ENCODE results near the gene SDK2. TPM values are rescaled to one million over a fixed set of nuclear protein-coding genes. Genes with fewer than 3 reads are reported as not detected.
A peak's percentile ranks its signal among the peaks of the same experiment; 100 is the strongest.

Gene SDK2
- total and polyA plus RNA-seq, 9 of the 15 experiments (the other 6 are each of a cell fraction or from before 2014, with no cell fraction given): 0.04 TPM; not detected in 8

DNA sequence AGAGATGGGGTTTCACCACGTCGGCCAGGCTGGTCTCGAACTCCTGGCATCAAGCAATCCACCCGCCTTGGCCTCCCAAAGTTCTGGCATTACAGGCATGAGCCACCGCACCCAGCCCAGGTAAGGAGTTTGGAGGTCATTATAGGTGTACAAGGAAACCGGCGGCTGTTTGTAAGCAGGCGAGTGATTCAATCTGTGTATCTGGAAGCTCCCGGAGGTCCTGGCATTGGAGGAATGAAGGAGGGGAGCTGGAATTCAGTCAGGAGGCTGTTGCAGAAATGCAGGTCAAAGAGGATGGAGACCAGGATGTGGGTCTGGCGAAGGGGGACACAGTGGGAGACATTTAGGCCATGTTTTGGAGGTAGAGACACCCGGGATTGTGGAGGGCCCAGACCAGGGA is 351.2 kb downstream of the SDK2 start (continued):
- TF ChIP-seq, protein P1, sequence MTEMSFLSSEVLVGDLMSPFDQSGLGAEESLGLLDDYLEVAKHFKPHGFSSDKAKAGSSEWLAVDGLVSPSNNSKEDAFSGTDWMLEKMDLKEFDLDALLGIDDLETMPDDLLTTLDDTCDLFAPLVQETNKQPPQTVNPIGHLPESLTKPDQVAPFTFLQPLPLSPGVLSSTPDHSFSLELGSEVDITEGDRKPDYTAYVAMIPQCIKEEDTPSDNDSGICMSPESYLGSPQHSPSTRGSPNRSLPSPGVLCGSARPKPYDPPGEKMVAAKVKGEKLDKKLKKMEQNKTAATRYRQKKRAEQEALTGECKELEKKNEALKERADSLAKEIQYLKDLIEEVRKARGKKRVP (CRISPR knock-in tag; IDR thresholded peaks at IDR 0.05): no peak
- TF ChIP-seq MAFG (tag; conservative IDR thresholded peaks at IDR 0.05): no peak

DNA sequence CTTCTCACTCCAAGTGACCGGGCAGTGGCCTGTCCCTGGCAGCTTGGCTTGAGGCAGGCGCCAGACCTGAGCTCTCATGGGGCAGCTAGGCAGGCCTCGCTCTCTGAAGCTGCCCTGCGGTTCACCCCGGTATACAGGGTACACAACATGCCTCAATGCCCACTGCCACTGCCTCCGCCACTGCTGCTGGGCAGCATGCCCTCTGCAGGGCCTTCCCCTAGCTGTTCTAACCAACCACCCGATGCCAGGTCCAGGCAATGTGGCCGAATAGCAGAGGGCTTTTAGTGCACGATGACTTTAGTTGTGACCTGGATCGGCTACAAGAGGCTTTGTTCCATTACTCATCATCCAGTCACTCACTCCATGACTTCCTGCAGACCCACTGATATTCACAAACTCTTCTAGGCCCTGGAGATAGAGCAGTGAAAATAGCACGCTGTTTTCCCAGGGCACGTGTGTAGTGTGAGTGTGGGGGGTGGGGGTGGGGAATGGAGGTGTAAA is 352.2 kb downstream of the SDK2 start:
- in situ Hi-C loops (cut with MboI) (no loop called here), intact Hi-C loops (cut with micrococcal nuclease) (no loop called here)
- no TSS peak for BruUV-seq (replicated peaks)
- Histone ChIP-seq H3K9me1 (ENCODE audit: control insufficient read depth, insufficient read depth, low read length) (peaks cover 17% of the 10 kb centered on the region), H3K4me1 (replicated peaks in 1 of 2; ENCODE audit: control insufficient read depth in 2 of 2, insufficient read depth in 2 of 2, low read length in 2 of 2) (peaks cover 40 to 44% of the 10 kb centered on the region in 2 experiments), H3K27me3 (ENCODE audit: control insufficient read depth in 2 of 2, insufficient read depth in 2 of 2, low read length in 2 of 2) (no peaks in the 10 kb centered on the region), H2AFZ (ENCODE audit: low read depth, low read length) (peak overlapping the region; percentile 61; the same call in 1 of the 2 replicates), H3K4me2 (ENCODE audit: insufficient read depth, low read length) (peak overlapping the region; percentile 63), H3K79me2 (ENCODE audit: control insufficient read depth, insufficient read depth, low read length) (peaks cover 55% of the 10 kb centered on the region; the same call in 2 of the 3 replicates), H3K9ac (ENCODE audit: insufficient read depth in 1 of 2, low read depth in 2 of 2, low read length in 2 of 2) (peak overlapping the region; percentile 27 to 83), H3K9me3 (replicated peaks; ENCODE audit: control insufficient read depth, insufficient read depth, low read depth, low read length) (no peaks in the 10 kb centered on the region), H3K36me3 (ENCODE audit: control insufficient read depth, insufficient read depth, low read length) (peaks cover 8% of the 10 kb centered on the region; the same call in 1 of the 3 replicates), H4K20me1 (replicated peaks; ENCODE audit: control insufficient read depth, insufficient read depth, low read length) (peaks cover 32% of the 10 kb centered on the region), H3K27ac (ENCODE audit: extremely low read depth, low read depth, low read length) (peak overlapping the region; percentile 80; the same call in 2 of the 3 replicates), H3K4me3 (no peak overlapping the region)
- POLR2A ChIA-PET: interaction anchor here (0.6 to 2.0 kb wide), 5 partner anchors 11 to 60 kb away, joined by 3 to 7 read pairs (median 6); partner anchors contain the start of gene CDC42EP4
- DNase-seq (ENCODE audit: extremely low read depth in 1 of 4, low spot score in 3 of 4) (peak in 1 of 4 experiments; percentile 34), FAIRE-seq (no peak), ATAC-seq (no peak; the same call in 2 of the 3 replicates)
- CTCF ChIA-PET (ENCODE audit: low intra/inter-chr PET ratio): no interaction called here
- WGBS (ENCODE audit: insufficient coverage, low coverage, missing lambda C conversion rate): 73% methylated on average over 10 of the region's 12 CpGs
- TF ChIP-seq SIX5 (IDR thresholded peaks at IDR 0.05; ENCODE audit: borderline replicate concordance in 1 of 2, insufficient read depth in 1 of 2, low read depth in 1 of 2, low read length in 2 of 2) (no peak), TAF1 (IDR thresholded peaks at IDR 0.05; ENCODE audit: control insufficient read depth, extremely low read depth, insufficient read depth, low read length, severe bottlenecking) (no peak), NFATC3 (IDR thresholded peaks at IDR 0.05) (no peak), ZNF695 (CRISPR knock-in tag; IDR thresholded peaks at IDR 0.05) (no peak), BHLHE40 (IDR thresholded peaks at IDR 0.05; ENCODE audit: low read length) (peak; percentile 49; the same call in 1 of the 2 replicates), FOSL1 (tag; conservative IDR thresholded peaks at IDR 0.05) (peak; percentile 0; the same call in 1 of the 2 replicates)
- TF ChIP-seq, protein P2, sequence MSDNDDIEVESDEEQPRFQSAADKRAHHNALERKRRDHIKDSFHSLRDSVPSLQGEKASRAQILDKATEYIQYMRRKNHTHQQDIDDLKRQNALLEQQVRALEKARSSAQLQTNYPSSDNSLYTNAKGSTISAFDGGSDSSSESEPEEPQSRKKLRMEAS (CRISPR knock-in tag; IDR thresholded peaks at IDR 0.05): peak; percentile 14; the same call in 1 of the 2 replicates
- TF ChIP-seq, protein P3, sequence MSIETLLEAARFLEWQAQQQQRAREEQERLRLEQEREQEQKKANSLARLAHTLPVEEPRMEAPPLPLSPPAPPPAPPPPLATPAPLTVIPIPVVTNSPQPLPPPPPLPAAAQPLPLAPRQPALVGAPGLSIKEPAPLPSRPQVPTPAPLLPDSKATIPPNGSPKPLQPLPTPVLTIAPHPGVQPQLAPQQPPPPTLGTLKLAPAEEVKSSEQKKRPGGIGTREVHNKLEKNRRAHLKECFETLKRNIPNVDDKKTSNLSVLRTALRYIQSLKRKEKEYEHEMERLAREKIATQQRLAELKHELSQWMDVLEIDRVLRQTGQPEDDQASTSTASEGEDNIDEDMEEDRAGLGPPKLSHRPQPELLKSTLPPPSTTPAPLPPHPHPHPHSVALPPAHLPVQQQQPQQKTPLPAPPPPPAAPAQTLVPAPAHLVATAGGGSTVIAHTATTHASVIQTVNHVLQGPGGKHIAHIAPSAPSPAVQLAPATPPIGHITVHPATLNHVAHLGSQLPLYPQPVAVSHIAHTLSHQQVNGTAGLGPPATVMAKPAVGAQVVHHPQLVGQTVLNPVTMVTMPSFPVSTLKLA (conservative IDR thresholded peaks at IDR 0.05): 0 out of 4 replicates have a peak, but pooled peaks of 1 of the 2 experiments have one; percentile 24
- TF ChIP-seq, protein P4, sequence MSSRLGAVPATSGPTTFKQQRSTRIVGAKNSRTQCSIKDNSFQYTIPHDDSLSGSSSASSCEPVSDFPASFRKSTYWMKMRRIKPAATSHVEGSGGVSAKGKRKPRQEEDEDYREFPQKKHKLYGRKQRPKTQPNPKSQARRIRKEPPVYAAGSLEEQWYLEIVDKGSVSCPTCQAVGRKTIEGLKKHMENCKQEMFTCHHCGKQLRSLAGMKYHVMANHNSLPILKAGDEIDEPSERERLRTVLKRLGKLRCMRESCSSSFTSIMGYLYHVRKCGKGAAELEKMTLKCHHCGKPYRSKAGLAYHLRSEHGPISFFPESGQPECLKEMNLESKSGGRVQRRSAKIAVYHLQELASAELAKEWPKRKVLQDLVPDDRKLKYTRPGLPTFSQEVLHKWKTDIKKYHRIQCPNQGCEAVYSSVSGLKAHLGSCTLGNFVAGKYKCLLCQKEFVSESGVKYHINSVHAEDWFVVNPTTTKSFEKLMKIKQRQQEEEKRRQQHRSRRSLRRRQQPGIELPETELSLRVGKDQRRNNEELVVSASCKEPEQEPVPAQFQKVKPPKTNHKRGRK (tag; IDR thresholded peaks at IDR 0.05): no peak
- TF ChIP-seq, protein P5, sequence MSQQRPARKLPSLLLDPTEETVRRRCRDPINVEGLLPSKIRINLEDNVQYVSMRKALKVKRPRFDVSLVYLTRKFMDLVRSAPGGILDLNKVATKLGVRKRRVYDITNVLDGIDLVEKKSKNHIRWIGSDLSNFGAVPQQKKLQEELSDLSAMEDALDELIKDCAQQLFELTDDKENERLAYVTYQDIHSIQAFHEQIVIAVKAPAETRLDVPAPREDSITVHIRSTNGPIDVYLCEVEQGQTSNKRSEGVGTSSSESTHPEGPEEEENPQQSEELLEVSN (IDR thresholded peaks at IDR 0.05; ENCODE audit: borderline replicate concordance in 1 of 2, extremely low read depth in 1 of 2, insufficient read depth in 1 of 2, insufficient read length in 1 of 2, low read depth in 1 of 2, low read length in 1 of 2, poor library complexity in 1 of 2, severe bottlenecking in 1 of 2): no peak

All from K562 (cell line).